ENCODE measurements around the gene GGA3.
A peak's percentile ranks its signal among the peaks of the same experiment; 100 is the strongest.
"Not testable (repeated sequence)": the region's sequence is repeated elsewhere in the genome, so short reads cannot be mapped to it uniquely, and the experiment has no call there.

The GGA3 gene

DNA sequence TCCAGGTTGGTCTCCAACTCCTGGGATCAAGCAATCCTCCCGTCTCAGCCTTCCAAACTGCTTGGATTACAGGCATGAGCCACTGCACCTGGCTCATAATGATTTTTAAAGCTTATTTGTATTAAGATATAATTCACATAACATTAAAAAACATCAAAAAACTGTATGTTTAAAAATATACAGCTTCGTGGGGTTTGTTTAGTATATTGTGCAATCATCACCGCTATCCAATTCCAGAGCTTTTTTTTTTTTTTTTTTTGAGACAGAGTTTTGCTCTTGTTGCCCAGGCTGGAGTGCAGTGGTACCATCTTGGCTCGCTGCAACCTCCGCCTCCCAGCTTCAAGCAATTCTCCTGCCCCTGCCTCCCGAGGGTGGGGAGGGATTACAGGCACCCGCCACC, 38.9 kb upstream of the GGA3 start:
- TF ChIP-seq, protein P1, sequence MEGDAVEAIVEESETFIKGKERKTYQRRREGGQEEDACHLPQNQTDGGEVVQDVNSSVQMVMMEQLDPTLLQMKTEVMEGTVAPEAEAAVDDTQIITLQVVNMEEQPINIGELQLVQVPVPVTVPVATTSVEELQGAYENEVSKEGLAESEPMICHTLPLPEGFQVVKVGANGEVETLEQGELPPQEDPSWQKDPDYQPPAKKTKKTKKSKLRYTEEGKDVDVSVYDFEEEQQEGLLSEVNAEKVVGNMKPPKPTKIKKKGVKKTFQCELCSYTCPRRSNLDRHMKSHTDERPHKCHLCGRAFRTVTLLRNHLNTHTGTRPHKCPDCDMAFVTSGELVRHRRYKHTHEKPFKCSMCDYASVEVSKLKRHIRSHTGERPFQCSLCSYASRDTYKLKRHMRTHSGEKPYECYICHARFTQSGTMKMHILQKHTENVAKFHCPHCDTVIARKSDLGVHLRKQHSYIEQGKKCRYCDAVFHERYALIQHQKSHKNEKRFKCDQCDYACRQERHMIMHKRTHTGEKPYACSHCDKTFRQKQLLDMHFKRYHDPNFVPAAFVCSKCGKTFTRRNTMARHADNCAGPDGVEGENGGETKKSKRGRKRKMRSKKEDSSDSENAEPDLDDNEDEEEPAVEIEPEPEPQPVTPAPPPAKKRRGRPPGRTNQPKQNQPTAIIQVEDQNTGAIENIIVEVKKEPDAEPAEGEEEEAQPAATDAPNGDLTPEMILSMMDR (IDR thresholded peaks at IDR 0.05; ENCODE audit: control extremely low read depth, extremely low read depth, low read depth, missing control alignments): no peak
- DNase-seq (ENCODE audit: extremely low spot score): no peak
- CTCF ChIA-PET: interaction anchor here (1.1 to 13.0 kb wide), 4 partner anchors 11 to 96 kb away, joined by 3 to 108 read pairs (median 4); partner anchors contain the start of genes MIF4GD and SLC25A19
- POLR2A ChIA-PET: interaction anchor here (0.6 to 4.1 kb wide), 6 partner anchors 11 to 1603 kb away, joined by 4 to 27 read pairs (median 5); partner anchors contain the start of gene SLC25A19

DNA sequence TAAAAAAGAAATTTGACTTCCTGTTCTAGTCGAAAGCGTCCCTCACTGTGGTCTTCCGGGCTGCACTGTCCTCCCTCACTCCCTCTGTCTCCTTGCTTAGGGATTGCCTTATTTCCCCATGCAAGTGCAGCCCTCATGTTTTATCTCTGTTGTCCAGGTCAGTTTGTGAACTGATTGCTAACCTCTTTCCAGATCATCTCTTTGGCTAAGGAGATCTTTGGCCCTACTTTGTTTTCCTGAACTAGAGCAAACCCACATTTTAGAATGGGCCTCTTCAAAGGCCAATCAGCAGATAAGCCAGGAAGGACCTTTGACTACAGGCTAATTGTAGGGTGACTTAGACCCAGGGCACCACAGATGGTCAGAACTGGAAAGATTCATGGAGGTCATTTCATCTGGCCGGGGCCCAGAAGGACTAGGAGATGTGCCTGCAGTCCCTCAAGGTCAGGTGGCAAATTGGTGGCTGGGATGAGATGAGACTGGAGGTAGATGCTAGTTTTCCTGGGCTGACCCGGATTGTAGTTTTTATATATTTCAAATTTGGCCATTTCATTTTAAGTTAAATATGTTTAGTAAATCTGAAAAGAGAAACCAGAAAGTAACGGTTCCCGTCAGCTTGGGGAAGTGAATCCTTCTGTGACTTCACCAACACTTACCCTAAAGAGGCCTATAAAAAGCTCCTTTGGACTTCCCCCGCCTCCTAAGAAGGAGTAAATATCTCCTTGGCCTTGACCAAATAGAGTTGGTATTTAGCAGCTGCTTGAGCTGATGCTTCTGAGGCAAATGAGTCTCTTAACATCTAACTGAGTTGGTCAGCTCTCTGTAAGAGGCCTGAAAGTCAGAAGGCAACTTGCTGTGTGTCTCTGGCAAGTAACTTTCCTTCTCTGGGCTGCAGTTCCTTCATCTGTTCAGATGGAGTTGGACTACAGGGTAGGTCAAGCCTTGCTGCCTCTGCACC, 34.1 kb upstream of the GGA3 start:
- DNase-seq (ENCODE audit: extremely low spot score): peak; percentile 72
- TF ChIP-seq, protein P1 (IDR thresholded peaks at IDR 0.05; ENCODE audit: control extremely low read depth, extremely low read depth, low read depth, missing control alignments): no peak
- ChIA-PET CTCF (interaction anchor here (0.9 to 13.0 kb wide), 9 partner anchors 13 to 221 kb away, joined by 3 to 108 read pairs (median 4); partner anchors contain the start of genes MIF4GD and TSEN54), POLR2A (interaction anchor here (0.7 to 3.2 kb wide), 12 partner anchors 14 to 123 kb away, joined by 3 to 14 read pairs (median 4); partner anchors contain the start of gene GRB2)

DNA sequence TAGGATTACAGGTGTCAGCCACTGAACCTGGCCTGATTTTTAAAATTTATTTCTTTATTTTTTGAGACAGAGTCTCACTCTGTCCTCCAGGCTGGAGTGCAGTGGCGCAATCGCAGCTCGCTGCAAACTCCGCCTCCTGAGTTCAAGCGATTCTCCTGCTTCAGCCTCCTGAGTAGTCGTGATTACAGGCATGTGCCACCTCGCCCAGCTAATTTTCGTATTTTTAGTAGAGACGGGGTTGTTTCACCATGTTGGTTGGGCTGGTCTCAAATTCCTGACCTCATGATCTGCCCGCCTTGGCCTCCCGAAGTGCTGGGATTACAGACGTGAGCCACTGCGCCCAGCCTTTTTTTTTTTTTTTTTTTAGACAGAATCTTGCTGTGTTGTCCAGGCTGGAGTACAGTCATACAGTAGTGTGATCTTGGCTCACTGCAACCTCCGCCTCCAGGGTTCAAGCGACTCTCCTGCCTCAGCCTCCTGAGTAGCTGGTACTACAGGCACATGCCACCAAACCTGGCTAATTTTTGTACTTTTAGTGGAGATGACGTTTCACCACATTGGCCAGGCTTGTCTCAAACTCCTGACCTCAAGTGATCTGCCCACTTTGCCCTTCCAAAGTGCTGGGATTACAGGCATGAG, 31.5 kb upstream of the GGA3 start:
- CTCF ChIA-PET: interaction anchor here (1.2 to 13.0 kb wide), 5 partner anchors 22 to 120 kb away, joined by 4 to 108 read pairs (median 8); partner anchors contain the start of gene MIF4GD
- DNase-seq (ENCODE audit: extremely low spot score); POLR2A ChIA-PET: not testable (repeated sequence)

DNA sequence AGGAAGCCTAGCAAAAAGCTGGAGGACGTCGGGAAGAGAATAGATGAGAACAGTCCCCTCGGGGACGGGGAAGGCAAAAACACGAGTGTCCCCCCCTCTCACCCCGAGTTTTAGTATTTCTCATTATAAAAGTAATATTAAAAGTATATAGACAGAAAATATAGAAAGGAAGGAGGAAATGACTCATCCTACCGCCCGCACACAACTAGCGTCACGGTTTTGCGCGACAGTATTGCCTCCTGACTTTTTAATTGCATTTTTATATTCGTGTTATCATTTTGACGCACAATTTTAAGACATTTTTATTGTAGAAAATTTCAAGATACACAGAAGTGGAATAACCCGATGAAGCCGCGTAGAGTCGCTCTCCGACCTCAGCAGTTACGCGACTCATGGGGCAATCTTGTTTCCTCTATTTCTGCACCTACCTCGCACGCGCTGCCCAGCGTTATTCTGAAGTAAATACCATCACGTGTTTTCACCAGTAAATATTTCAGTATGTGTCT, 28.5 kb upstream of the GGA3 start:
- POLR2A ChIA-PET: interaction anchor here (0.6 to 1.8 kb wide), 17 partner anchors 9 to 501 kb away, joined by 3 to 27 read pairs (median 4); partner anchors contain the start of genes GGA3, GRB2, MIF4GD and MRPS7
- CTCF ChIA-PET: interaction anchor here (0.9 to 13.0 kb wide), 28 partner anchors 8 to 229 kb away, joined by 3 to 108 read pairs (median 5); partner anchors contain the start of genes GRB2 and MIF4GD
- TF ChIP-seq, protein P1 (IDR thresholded peaks at IDR 0.05; ENCODE audit: control extremely low read depth, extremely low read depth, low read depth, missing control alignments): peak; percentile 51
- peak; percentile 42 for DNase-seq (ENCODE audit: extremely low spot score)

DNA sequence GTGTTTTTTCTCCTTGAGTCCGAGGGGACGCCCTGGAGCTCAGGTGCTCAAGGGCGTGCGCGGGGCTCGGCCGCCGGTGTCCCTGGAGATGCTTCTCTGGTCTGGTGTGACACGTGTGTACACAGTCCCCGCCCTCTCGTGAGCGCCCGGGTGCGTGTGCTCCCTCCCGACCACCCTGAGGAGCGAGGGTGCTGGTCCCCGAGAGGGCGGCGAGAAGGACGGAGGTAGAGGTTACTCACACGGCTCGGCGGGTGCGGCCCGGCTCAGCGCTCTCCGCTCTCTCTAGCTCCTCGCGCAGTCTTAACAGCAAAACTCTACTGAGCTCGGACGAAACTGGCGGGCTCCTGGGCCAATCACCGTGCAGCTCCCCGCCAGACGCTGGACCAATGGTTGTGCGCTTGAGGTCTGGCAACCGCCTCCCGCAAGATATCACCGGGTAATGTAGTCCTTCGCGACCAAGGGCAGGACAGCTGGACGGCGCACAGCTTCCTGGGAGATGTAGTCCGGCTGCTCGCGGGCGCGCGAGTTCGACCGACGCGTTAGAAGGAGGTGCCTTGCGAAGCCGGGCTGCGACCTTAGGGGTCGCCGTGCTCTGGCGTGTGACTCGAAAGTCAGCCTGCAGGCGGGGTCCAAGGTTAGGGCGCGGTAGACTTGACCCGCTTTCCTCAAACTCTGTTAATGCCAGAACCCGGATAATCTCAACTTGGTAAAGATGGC, 27.9 kb upstream of the GGA3 start, which contains the start of gene SLC25A19:
Gene SLC25A19 (minus strand): TSS at position 319 of the 717 bp plus-strand sequence. CDS start 2,669 bp downstream, outside the sequence.
- ChIA-PET POLR2A (interaction anchor here (0.5 to 1.8 kb wide), 21 partner anchors 9 to 500 kb away, joined by 3 to 27 read pairs (median 4); partner anchors contain the start of genes GGA3, GRB2, MIF4GD and MRPS7), CTCF (interaction anchor here (0.7 to 13.0 kb wide), 31 partner anchors 8 to 229 kb away, joined by 3 to 108 read pairs (median 5); partner anchors contain the start of genes GRB2 and MIF4GD)
- TF ChIP-seq, protein P1 (IDR thresholded peaks at IDR 0.05; ENCODE audit: control extremely low read depth, extremely low read depth, low read depth, missing control alignments): peak; percentile 49
- DNase-seq (ENCODE audit: extremely low spot score): peak; percentile 97

DNA sequence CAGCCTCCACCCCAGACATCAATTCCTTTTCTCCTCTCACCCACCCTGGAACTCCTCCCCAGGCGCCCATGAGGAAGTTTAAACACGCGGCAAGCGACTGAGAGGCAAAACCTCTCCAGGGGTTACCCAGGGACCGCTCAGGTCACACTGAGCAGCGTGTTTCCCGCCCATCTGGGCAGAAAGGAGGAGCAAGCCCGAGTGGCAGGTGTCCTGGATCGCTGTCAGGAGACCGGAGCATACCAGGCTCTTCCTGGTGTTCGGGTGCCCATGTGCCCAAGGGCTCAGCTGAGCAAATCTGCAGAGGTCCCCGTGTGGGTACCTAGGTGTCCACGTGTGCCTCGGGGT, 27.3 kb upstream of the GGA3 start:
- TF ChIP-seq, protein P1 (IDR thresholded peaks at IDR 0.05; ENCODE audit: control extremely low read depth, extremely low read depth, low read depth, missing control alignments): no peak
- ChIA-PET POLR2A (interaction anchor here (0.5 to 1.8 kb wide), 19 partner anchors 10 to 415 kb away, joined by 3 to 27 read pairs (median 4); partner anchors contain the start of genes GGA3, GRB2, MIF4GD and MRPS7), CTCF (interaction anchor here (0.7 to 13.0 kb wide), 29 partner anchors 8 to 230 kb away, joined by 3 to 108 read pairs (median 5); partner anchors contain the start of genes GRB2 and MIF4GD)
- peak; percentile 37 for DNase-seq (ENCODE audit: extremely low spot score)
